ENCODE data around the gene GPX5.
"Not testable (repeated sequence)": the region's sequence is repeated elsewhere in the genome, so short reads cannot be mapped to it uniquely, and the experiment has no call there.

GPX5 gene

GRCh38 chr6:28517964-28518363 is 7.7 kb upstream of the GPX5 start:
- DNase-seq = no peak

DNA sequence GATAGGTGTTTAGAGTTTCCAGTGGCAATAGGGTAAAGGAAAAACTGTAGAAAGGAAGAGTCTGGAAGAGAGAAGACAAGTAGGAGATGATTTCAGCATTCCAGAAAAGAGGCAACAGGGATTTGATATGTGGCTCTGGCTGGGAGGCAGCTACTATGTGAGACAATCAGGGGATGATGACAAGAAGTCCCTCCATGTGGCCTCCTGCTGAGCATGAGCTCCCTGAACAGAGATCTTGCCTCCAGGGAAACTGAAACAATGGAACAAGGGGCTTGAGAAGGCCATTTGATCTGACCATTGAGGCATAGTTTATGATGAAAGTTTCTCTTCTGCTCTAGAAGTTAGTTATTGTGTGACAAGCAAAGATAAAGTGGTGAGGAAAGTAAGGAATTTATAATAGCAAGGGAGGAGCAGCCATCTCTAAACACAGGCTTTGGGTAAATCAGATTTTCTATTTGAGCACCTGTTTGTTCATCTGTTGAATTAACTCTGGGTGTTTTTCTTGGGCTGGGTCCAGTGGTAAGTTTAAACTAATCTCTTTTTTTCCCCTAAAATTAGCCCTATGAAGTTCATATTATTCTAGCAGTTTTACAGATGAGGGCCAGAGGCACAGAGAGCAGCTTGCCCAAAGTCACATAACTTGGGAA is 3.0 kb upstream of the GPX5 start:
- DNase-seq = no peak

GRCh38 chr6:28523241-28523622 is 2.4 kb upstream of the GPX5 start:
- no peak for DNase-seq

DNA sequence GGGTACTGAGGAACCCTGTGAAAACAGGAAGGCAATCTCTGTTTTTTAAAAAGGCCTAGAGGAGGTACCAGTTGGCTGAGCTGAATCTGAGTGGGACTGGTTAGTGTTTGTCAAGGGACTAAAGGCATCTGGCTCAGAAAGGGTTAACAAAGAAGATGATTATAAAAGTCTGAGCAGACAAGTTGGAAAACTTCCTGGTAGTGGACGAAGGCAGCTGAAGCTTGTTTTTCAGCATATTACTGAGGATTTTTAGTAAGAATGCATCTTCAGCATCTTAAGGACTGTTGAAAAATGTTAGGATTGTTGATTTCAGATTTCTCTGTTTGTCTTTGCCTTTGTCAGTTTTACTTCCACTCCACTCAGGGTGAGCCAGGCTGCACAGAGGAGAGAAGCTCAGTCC is 5.1 kb downstream of the GPX5 start:
- DNase-seq = no peak

DNA sequence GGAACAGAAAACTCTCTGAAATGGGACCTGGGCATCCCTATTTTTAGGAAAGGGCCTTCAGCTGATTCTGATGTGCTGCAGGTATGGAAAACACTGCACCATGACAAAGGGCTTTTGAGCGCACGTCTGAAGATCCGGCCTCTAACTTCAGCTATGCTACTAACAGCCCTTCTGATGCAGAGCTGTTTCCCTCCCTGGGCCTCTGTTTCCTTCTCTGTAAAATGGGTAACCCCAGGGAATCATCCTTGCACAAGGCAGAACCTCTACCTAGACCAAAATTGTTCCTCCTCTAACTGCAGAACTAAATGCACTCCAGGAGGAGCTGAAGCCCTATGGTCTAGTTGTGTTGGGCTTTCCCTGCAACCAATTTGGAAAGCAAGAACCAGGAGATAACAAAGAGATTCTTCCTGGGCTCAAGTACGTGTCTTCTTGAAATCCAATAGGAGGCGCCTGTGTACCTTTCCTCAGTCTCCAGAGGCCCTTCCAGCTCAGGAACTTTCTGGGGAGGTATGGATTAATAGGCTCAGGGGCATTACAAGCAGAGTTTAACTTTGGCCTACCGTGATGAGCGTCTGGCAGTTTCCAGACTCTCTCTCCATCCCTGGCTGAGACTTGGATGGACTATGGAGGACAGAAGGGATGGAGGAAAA is 5.9 kb downstream of the GPX5 start:
- no peak for DNase-seq

- no peak for DNase-seq
Observed at GRCh38 chr6:28534306-28534705, 8.6 kb downstream of the GPX5 start.

DNA sequence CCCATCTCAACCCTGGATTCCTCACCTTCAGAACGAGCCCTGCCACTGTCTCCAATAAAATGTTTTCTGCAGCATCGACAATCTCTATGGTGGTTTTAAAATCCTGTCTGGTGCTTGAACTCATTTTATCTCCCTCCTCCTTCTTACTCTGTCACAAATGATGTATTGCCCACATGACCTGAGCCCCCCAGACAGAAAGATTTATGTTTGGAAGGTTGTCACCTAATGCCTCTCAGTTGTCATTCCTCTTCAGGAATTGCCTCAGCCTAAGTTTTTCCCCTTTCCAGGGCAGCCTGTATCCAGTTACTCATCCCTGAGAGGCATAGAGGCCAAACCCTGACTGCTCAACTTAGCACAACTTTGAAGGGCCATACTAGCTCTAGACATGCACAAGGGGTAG is 9.2 kb downstream of the GPX5 start:
- no peak for DNase-seq

GRCh38 chr6:28537065-28537464 is 11.4 kb downstream of the GPX5 start:
- no peak for DNase-seq

DNA sequence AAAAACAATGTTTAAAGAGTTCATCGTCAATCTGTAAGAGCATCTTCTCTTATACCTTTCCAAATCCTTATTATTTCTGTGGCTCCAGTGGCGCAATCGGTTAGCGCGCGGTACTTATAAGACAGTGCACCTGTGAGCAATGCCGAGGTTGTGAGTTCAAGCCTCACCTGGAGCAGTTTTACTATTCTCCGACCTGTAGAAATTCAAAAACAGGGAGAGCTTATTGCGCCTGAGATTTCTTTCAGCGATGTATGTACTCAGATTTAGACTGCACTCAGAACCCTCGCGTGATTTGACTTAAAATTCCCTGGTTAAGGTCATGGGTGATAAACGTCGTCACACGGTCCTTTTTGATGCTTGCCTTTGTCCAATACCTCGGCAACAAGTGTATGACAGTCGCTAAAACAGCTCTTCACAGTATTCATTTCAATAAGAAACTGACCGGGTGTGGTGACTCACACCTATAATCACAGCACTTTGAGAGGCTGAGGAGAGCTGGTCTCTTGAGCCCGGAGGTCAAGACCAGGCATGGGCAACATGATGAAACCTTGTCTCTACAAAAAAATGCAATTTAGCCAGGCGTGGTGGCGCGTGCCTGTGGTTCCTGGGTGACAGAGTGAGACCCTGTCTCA is 11.9 kb downstream of the GPX5 start:
- no peak for DNase-seq

GRCh38 chr6:28541996-28542395 is 16.3 kb downstream of the GPX5 start:
- no peak for DNase-seq

DNA sequence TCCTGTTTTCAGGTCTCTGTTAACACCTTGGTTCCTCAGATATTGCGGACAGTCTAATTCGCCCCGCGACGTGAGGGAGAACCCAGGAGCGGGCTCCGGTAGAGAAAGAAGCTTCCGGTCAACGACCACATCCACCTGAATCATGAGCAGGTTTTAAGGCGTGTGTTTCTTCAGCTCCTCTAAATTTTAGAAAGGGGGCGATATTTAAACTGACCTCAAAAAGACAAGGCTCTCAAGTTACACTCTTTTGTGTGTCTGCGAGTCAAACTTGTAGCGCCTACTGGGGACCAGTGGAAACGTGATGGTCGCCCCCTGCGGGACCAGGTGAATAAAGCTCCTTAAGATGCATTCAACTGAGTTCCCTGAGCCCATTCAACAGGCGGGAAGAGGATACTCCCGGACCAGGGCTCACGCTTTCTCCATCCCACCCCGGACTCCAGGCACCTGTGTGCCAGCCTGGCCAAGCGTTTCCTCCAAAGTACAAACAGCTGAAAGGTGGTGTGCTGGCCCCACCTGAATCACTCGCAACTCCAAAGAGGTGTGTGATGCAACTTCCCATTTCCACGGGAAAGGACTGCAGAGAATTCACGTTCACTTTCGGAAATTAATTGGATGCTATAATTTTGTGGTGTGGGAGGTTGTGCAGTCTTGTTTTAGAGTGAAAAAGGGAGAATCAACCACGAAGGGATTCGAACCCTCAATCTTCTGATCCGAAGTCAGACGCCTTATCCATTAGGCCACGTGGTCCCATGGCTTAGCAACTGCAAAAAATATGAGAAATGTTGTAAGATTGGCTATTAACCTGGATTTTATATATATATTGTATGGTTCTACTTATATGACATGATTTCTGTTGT is 17.0 kb downstream of the GPX5 start:
- DNase-seq = peak; percentile 20

DNA sequence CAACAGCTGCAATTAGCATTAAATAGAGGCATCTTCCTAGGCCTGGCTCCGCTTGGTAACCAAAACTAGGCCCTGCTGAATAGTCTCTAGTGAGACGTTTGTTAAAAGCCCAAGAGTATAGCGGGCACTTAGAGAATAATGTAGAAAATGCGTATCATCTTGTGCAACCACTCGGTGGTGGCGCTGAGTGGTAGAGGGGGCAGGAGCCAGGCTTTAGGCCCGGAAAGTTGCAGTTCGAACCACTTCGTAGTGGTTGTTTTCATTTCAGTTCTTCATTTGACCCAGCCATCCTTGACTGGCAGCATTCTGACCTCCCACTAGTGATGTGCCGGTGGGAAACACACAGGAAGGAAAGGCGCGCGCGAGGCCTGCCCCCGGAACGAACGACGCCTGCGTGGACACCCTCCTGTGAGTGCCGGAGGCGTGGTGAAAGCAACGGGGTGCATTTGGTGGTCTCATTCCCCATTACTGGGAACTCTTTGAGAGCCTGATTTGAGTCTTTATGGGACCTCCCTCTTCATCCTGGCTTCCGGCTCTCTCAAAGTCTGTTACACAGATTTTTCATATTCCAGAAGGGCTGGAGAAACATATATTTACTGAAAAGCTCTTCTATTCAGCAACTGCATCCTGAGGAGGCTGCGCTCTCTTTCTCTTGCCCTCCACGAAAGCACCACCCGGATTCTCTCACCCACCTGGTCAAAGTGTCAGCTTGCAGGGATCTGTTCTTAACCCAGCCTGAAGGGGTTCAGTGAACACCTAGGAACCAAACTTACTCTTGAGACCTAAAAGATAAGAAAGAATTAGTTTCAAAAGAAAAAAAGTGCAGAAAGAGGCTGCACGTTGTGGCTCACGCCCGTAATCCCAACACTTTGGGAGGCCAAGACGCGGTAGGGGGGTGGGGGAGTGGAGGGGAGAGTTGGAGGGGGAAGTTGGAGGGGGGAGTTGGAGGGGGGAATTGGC is 18.2 kb downstream of the GPX5 start:
- DNase-seq = no peak

DNA sequence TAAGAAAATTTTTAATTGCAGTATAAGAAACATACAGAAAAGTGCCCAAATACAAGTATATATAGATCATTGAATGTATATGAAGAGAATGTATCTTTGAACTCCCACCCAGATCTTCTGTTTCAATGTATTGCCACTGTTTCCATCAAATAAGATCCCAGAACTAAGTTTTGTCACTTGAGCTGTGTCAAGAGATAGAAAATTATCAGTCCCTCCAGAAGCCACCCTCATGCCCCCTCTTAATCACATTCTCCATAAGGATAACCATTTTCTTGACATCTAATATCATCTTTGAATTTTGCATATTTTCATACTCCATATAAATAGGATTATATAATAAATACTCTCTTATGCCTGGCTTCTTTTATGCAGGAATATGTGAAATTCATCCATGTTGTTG is 20.3 kb downstream of the GPX5 start:
- DNase-seq = no peak

DNA sequence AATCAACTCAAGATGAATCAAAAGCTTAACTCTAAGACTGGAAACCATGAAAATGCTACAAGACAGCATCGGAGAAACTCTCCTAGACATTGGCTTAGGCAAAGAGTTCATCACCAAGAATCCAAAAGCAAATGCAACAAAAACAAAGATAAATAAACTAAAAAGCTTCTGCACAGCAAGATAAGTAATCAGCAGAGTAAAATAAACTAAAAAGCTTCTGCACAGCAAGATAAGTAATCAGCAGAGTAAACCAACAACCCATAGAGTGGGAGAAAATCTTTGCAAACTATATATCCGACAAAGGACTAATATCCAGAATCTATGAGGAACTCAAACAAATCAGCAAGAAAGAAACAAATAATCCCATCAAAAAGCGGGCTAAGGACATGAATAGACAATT is 21.3 kb downstream of the GPX5 start:
- not testable (repeated sequence) for DNase-seq

- no peak for DNase-seq
Observed at GRCh38 chr6:28551891-28552666, 26.4 kb downstream of the GPX5 start.

GRCh38 chr6:28553384-28553985 is 27.8 kb downstream of the GPX5 start:
- DNase-seq = no peak

GRCh38 chr6:28553986-28554881 is 28.6 kb downstream of the GPX5 start:
- DNase-seq = no peak

- DNase-seq = no peak
Observed at GRCh38 chr6:28555136-28555535, 29.5 kb downstream of the GPX5 start.

DNA sequence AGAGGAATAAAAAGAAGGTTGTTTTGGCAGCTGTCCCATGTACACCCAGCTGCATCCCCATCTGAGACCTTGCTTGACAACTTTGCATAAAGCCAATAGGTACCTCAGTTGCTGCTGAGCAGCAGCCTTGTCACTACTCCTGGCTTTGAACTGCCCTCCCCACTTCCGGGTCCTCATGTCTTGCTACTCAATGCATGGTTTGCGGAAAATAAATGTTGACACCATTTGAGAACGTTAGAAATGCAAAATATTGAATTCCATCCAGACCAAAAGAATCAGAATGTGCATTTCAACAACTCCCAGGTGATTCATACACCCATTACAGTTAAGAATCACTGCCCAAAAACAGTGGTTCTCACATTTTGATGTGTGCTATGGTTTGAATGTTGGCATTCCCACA is 32.9 kb downstream of the GPX5 start:
- DNase-seq = peak; percentile 39
